ENCODE results near the gene NCF2.

Gene NCF2

DNA sequence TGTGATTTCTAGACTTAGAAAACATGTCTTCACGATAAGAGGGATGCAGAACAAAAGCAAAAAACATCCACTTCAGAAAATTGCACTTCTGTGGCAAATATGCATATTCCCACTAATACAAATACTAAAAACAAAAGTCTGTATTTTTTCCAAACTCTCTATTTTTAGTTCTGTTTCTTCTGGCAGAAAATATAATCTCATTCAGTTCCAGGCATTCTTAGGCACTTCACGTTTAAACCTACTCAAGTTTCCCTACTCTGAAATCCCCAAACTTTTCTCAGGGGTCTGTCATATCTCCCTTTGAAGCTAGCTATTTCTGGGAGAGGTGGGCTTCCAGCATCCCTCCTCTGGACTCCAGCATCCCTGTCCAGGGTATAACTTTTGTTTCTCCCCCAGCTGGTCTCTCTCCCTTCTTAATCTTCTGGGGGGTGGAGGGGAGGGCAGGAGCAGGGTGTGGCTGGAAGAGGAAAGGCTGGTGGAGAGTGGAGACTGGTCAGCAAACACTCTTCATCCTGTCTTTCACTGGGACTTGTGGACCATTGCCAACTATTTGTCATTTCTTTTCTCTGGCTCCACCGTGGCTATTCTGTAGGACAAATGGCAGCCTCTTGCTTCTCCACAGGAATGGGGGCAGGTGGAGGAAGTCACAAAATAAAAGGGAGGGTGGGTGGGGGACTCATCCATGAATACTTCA is 19.6 kb upstream of the NCF2 start:
- no peak for DNase-seq

DNA sequence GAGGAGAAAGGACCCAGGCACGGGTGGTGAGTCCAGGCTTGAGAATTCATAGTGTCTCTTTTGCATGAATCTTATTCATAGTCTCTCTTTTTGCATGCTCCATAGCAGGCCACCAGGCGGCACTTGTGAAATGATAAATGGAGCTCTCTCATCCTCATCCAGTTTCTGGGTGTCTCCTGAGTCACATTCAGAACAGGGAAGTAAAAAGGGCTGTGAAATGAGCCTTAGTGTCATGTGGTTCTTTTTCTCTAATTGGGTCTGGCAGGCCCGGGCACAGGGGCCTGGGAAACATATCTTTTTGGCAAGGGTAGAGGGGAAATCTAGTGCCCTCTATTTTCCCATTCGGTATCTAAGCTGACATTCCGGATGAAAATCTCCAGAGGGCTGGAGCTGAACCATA is 19.1 kb upstream of the NCF2 start:
- DNase-seq = no peak

DNA sequence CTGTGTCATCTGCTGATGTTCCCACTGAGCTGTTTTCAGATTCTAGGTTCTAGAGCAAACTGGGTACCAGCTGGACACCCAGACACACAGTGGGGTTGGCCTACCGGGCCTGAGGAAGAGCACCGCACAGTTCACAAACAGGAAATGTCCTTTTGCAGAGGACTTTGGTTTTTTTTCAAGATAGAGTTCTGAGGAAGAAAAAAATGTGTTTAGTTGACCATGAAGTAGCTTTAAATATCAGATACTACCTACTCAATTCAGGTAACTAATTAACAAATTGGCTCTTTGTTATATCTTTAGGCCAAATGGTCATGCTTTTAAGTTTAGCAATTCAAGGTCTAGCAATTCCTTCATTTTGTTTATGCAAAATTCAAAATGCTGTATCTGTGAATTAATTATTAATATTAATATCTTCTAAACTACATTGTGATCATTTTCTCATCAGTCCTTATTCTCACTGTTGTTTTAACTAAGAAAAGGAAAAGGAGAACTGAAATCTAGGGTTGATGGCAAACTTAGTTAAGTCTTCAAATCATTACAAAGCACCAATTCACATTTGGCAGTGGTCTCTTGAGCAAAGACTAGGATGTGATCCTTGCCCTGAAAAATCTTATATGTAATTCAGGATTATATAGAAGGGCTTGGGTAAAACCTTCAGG is 17.2 kb upstream of the NCF2 start:
- no peak for DNase-seq

DNA sequence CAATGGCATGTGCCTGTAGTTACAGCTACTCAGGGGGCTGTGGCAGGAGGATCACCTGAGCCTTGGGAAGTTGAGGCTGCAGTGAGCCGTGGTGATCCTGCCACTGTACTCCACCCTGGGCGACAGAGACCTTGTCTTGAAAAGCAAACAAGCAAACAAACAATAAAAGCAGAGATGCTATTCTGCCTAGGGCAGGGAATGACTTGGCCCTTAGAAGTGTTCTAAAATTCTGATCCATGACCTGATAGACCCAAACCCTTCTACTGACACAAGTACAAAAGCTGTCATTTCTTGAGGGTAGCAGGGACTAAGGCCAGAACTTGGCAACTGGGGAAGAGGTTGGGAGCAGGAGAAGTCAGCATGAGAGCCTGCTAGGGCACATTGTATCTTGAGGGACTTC is 15.6 kb upstream of the NCF2 start:
- no peak for DNase-seq

DNA sequence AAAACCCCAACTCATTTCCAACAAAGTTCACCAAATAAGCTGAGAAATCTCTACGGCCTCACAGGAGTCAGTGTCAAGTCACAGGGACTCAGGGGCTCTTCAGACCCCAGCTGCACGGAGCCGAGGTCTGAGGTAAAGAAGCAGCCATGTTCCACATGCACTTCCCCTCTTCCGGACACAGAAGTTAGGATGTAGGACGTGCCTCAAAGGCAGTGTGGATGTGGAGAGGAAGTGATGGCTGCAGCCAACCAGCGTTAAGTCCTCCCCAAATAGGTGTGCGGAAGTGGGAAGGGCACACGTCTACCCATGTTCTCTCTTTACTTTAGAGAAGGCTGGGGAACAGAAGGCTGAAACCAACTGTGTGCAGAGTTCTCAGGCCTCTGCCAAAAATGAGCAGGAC is 14.6 kb upstream of the NCF2 start:
- DNase-seq = no peak

DNA sequence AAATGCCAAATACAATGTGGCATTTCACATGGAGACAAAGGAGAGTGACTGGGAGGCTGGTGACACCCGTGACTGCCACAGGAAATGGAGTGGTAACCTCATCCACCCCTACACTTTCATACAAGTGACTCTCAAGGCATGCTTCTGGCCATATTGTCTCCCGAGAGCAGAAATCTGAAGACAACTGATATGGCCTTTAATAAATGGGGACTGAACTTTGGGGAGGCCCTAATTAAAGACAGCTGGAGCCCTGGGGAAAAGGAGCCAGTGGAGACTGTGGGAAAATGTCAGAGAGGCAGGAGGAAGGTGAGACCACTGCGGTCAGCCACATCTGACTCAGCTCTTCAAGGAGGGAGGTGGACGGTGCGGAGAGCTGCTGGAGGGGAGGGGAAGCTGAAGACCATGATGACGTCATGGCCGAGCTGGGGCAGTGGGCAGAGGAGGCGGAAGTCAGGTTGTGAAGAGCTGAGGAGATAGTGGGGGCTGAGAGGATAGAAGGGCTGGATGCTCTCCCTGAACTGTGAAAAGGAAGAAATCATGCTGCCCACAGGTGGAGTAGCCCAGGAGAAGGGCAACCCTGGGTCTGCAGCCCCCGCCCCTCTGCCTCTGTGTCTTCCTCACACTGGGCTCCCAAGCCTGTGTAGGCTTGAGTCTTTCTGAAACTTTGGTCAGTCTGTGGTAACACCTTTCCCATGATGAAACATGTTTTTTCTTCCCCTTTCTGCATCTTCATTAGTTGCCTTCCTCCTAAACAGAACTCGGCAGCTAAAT is 14.0 kb upstream of the NCF2 start:
- DNase-seq = no peak

DNA sequence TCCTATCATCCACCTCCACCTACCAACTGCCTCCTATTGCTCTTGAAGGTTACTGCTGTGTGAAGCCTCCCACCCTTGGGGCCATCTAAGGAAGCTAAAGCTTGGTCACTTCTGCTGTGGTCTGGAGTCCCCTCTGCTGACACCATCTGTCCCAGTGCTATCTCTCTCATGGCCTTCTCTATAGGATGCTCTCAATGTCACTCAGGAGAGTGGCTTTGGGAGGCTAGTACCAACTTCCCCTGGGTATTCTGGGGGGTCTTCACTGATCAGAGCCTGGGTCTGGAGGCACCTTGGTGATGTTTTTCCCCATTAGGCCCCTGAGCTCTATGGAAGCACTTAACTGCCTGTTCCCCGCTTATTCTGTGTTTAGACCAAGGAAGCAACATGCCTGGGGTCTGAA is 12.3 kb upstream of the NCF2 start:
- DNase-seq = no peak

DNA sequence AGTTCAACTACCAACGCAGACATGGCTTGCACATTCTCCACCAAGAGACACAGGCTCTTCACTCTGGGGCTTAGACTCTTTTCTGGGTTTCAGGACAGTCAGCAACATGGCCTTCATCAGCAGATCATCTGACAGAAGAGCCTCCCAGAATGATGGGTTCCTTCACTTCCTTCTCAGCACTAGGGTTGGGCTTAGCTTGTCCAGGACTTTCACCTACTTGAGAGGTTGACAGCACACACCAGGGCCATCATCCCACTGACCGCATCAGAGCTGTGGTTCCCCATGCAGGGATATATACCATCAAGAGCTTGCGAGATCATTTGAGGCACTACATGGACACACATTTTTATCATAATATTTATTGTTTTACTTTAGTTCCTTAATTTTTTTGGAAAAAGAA is 10.4 kb upstream of the NCF2 start:
- DNase-seq = no peak

DNA sequence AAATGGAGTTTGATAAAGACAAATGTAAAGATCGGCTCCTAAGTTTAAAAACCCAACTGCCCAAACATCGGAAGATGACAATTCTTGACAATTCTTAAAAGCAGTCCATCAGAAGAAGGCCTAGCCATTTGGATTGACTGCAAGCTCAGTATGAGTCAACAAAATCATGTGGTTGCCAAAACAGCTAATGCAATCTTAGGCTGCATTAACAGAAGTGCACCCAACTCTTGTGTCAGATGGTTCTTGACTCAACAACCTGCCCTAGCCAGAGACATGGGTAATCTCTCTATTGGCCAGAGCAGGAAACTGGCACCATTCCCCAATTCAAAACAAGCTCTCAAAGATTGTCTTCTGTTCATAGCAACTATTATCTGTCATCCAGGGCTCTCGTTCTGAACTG is 9.9 kb upstream of the NCF2 start:
- no peak for DNase-seq

DNA sequence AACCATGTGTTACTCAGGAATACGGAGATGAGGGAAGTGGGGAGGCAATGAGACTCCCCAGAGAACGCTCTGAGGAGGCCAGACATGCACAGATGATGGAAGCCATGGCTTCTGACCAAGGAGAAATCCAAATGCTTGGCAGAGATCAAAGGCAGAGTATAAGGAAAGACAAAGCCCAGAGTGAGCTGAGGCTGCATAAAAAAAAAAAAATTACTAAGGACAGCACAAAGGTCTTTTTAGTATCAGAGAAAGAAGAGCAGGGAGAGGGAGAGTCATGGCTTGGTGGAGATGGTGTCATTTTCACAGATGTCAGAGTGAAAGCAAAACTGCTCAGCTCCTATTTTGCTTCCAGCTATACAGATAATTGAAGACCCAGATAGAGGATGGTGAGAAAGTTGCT is 8.1 kb upstream of the NCF2 start:
- DNase-seq = no peak

DNA sequence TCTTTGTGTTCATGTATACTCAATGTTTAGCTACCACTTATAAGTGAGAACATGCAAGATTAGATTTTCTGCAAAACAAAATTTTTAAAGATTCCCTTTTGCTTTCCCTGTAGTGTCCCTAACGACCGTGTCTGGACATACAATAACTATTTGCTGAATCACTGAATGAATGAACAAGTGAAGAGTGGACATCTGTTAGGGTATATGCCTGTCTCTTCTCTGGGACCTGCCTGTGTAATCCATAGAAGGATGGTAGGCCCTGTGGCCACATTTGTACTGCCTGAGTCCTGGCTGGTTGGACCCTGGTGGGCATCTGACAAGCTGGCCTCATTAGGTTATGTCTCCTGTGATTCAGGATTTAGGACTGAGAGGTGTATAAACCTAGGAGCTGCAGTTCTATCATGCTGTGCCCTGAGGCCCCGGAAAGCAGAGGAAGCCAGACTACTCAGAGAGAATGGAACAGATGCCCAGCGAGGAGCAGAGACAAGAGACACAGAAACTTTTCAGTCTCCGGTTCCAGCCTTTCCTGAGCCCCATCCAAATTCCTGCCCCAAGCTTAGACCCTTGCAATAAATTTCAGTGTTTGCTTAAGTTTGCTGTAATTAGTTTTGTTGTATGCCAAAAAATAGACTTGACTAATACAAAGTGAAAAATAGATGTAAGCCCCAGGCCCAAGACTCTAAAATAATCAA is 7.5 kb upstream of the NCF2 start:
- no peak for DNase-seq

DNA sequence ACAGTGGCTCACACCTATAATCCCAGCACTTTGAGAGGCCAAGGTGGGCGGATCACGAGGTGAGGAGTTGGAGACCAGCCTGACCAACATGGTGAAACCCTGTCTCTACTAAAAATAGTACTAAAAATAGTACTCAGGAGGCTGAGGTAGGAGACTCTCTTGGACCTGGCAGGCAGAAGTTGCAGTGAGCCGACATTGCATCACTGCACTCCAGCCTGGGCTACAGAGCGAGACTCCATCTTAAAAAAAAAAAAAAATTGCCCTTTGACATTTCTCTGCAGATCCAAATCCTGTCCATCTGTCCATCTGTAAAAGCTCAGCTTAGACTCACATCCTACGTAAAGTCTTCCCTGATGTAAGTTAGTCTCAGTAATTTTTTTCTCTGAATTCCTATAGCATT is 6.2 kb upstream of the NCF2 start:
- DNase-seq = no peak

DNA sequence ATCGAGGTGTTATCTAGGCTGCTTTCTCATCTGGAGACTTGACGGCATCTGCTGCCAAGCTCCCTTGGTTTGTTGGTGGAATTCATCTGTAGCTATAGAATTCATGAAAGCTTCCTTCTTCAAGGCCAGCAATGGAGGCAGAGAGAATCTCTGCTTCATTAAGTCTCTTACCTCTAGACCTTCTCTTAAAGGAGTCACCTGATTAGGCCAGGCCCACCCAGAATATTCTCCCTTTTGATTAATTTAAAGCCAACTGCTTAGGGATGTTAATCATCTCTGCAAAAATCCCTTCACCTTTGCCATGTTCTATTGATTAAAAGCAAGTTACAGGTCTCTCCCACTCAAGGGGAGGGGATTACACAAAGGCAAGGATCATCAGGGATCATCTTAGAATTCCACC is 5.3 kb upstream of the NCF2 start:
- DNase-seq = no peak

DNA sequence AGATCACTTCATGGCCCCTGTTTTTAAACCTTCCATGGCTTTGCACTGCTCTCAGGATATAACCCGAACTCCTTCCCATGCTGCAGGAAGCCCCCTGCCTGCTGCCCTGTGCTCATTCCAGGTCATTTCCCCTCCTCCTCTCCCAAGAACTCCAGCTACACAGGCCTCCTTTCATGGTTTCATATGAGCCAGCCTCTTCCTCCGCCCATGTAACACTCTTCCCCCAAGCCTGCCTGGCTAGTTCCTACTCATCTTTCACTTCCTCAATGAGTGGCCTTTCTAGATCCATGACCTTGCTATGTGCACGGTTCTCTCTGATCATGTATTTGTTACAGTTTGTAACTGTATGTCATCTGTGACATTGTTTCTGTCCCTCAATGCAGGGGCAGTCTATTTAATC is 3.1 kb upstream of the NCF2 start:
- no peak for DNase-seq

DNA sequence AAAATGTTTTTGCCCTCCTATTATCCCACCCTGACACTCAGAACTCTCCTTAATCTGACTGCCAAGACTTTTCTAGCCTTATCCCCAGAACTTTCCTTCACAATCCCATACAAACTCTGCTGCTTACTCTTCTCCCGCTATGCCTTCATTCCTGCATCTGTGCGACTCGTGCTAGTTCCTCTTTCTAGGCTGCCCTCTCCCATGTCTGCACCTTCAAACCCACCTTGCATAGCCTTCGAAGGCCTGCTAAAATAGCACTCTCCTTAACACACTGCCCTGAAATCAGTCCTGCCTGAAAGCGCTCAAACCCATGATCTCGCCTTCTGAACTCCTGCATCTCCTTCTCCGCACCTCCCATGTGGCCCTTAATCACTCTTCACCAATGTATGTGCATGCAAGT is 2.5 kb upstream of the NCF2 start:
- no peak for DNase-seq

DNA sequence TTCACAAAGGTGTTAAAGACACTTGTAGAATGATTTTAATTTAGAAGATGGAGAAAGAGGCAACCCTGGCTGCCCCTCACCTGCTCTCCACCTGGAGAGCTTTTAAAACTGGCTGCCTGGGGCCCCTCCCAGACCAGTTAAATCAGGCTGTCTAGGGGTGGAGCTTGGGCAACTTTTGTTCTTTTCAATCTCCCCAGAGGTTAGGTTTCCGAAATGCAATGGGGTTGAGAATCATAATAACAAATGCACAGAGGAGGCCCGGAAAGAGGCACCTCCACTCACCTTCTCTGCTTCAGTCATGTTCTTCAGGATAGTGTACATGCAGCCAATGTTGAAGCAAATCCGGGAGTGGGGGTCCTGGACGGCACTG is 400 bp downstream of the NCF2 start:
- no peak for DNase-seq

DNA sequence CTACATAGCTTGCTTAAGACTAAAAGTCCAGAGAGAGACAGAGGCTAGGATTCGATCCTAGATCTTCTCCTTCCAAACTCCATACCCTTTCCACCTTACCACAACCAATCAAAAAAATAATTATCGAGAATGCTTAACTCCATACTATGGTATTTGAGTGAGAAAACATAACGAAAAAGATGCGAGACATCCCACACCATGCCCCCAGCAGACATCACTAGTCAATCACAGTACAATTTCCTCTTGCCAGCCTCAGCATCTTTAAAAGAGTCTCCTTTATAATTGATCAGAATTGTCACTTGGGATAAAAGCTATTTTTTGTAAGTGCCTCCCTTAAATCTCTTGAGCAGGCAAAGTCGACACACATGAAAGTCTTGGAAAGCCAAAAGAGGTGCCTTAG is 875 bp downstream of the NCF2 start:
- DNase-seq = no peak

DNA sequence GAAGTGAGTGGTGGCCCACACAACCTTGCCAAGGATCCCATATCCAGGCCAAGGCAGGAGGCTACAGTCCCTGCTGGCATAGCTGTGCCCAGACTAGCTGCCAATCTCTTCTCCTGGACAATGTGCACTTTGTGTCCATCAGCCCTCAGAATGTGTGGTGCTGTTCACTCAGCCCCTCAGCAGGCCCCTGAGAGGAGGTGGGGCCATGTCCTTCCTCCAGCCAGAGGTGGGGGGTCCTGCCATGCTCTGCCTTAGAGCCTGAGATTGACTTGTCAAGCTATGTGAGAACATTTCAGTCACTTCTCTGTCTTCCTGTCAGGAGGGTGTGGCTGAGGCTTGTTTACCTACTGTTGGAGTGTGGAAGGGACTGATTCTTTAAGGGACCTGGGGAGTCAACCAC is 1.4 kb downstream of the NCF2 start:
- DNase-seq = no peak

DNA sequence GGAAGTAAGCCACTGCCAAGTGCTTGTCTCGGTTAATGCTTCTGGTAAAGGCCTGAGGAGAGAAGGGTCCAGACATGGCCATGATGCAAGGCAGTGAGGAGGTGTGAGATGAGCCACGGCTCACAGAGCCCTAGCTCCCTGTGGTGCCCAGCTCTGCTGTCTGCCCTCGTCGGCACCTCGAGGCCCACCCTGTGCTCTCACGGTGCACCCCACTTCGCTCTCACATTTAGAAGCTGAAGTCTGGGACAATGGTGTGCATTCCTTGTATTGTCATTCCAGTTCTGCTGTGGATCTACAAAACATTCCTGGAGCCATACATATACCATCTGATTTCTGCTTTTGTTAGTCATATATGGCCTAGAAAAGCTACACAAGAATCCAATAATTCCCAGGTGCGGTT is 3.3 kb downstream of the NCF2 start:
- no peak for DNase-seq

DNA sequence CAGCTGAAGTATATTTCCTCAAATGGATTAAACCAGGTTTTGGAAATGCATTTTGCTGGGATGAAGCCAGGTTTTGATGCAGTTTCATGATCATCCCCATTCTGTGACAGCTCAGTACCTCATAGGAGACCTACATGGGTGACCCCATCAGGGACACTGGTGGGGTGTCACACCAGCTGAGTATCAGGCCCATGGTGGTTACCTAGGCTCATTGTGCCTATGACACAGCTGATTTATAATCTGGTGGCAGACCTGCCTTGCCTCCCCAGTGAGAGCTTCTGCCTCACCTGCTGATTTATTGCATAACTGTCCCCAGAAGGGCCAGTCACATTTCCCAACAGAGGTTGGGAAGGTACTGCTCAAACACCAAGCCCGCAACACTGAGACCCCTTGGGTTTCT is 3.8 kb downstream of the NCF2 start:
- DNase-seq = no peak

DNA sequence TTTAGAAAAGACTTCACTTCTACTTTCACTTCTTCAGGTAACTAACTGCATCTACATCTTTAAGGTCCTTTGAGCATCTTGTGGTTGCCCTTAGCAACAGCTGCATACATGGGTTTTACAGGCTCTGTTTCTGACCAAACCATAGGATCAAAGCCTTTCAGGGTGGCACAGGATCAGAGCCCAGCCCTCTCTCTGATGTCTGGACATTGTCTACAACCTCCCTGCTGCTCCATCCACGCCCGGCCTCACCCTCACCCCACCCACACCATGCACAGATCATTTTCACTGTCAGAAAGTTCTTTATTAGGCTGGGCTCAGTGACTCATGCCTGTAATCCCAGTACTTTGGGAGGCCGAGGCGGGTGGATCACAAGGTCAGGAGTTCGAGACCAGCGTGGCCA is 5.2 kb downstream of the NCF2 start:
- no peak for DNase-seq

DNA sequence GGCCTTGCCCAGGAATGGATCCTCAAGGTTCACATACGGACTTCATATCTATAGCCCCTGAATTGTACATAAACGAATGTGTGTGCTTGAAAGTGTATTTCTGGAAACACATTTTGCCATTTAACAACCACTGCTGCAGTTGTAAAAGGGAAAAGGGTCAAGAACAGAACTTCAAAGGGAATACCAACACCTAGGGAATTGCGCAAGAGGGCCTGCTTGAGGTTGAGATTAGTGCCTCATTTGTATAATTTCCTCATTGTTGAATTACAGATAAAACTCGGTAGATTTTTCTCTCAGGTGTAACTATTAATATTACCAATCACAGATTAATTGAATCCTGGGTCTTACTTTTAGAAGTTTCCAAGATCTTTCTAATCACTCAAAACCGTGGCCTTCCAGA is 6.1 kb downstream of the NCF2 start:
- DNase-seq = no peak

DNA sequence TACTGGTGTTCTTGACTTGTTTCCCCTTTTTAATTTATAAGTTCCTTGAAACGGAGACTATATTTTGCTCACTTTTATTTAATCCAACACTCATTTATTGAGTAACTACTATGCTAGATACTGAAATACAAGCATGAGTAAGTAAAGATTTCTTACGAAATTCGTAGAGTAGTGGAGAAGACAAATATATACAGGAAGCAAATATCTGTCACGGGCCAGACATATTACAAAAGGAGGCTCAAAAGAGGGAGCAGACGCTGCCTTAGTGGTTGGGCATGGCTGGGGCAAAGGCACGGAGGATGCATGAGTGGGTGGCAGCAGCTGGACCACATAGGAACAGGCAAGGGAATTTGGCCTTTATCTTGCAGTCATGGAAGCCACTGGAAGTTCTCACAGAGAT is 6.8 kb downstream of the NCF2 start:
- DNase-seq = no peak

Measured in activated naive CD4-positive, alpha-beta T cell treated with Interleukin-2 at 50 U/mL for 16 hours (primary cell).